ENCODE data around the gene SP5.

- TF ChIP-seq POLR2A (IDR thresholded peaks at IDR 0.05), result no peak
- TF ChIP-seq, protein P1, sequence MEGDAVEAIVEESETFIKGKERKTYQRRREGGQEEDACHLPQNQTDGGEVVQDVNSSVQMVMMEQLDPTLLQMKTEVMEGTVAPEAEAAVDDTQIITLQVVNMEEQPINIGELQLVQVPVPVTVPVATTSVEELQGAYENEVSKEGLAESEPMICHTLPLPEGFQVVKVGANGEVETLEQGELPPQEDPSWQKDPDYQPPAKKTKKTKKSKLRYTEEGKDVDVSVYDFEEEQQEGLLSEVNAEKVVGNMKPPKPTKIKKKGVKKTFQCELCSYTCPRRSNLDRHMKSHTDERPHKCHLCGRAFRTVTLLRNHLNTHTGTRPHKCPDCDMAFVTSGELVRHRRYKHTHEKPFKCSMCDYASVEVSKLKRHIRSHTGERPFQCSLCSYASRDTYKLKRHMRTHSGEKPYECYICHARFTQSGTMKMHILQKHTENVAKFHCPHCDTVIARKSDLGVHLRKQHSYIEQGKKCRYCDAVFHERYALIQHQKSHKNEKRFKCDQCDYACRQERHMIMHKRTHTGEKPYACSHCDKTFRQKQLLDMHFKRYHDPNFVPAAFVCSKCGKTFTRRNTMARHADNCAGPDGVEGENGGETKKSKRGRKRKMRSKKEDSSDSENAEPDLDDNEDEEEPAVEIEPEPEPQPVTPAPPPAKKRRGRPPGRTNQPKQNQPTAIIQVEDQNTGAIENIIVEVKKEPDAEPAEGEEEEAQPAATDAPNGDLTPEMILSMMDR (IDR thresholded peaks at IDR 0.05 in 8 of 11, conservative IDR thresholded peaks at IDR 0.05 in 3 of 11), result no peak
Measured at GRCh38 chr2:170669909-170670308, 45.2 kb upstream of the SP5 start.
